ENCODE measurements around the gene LGR6. TPM values are rescaled to one million over a fixed set of nuclear protein-coding genes. Genes with fewer than 3 reads are reported as not detected.

LGR6 gene
- total RNA-seq, 1 donor from 2014 or later: not detected

- H3K27me3 ChIP-seq (ENCODE audit: control insufficient read depth, insufficient read depth, low read length): no peaks in the 10 kb centered on the region
- FAIRE-seq: no peak
- no peaks in the 10 kb centered on the region for H3K36me3 ChIP-seq (ENCODE audit: control insufficient read depth, insufficient read depth, low read length)
- H3K4me3 ChIP-seq (ENCODE audit: low read depth, low read length): no peak overlapping the region
- no peak for DNase-seq (ENCODE audit: low read depth)
- no peak for TF ChIP-seq CTCF (IDR thresholded peaks at IDR 0.05; ENCODE audit: insufficient read depth, low read length, severe bottlenecking)
Measured at GRCh38 chr1:202230061-202230938, 36.7 kb downstream of the LGR6 start.

GRCh38 chr1:202230939-202231645, 37.5 kb downstream of the LGR6 start:
- no peak for TF ChIP-seq CTCF (IDR thresholded peaks at IDR 0.05; ENCODE audit: insufficient read depth, low read length, severe bottlenecking)
- H3K4me3 ChIP-seq (ENCODE audit: low read depth, low read length): no peak overlapping the region
- no peaks in the 10 kb centered on the region for H3K36me3 ChIP-seq (ENCODE audit: control insufficient read depth, insufficient read depth, low read length)
- H3K27me3 ChIP-seq (ENCODE audit: control insufficient read depth, insufficient read depth, low read length): no peaks in the 10 kb centered on the region
- FAIRE-seq (no peak), DNase-seq (ENCODE audit: low read depth) (no peak)

- Histone ChIP-seq H3K36me3 (ENCODE audit: control insufficient read depth, insufficient read depth, low read length) (no peaks in the 10 kb centered on the region), H3K27me3 (ENCODE audit: control insufficient read depth, insufficient read depth, low read length) (no peaks in the 10 kb centered on the region), H3K4me3 (ENCODE audit: low read depth, low read length) (no peak overlapping the region)
- DNase-seq (ENCODE audit: low read depth): no peak
- TF ChIP-seq CTCF (IDR thresholded peaks at IDR 0.05; ENCODE audit: insufficient read depth, low read length, severe bottlenecking): no peak
- no peak for FAIRE-seq
Measured at GRCh38 chr1:202233171-202233570, 39.6 kb downstream of the LGR6 start.

GRCh38 chr1:202233804-202234203, 40.2 kb downstream of the LGR6 start:
- no peak for FAIRE-seq
- Histone ChIP-seq H3K27me3 (ENCODE audit: control insufficient read depth, insufficient read depth, low read length) (no peaks in the 10 kb centered on the region), H3K36me3 (ENCODE audit: control insufficient read depth, insufficient read depth, low read length) (no peaks in the 10 kb centered on the region)

GRCh38 chr1:202234331-202235002, 40.9 kb downstream of the LGR6 start:
- DNase-seq (ENCODE audit: low read depth) (no peak), FAIRE-seq (peak; percentile 32)
- Histone ChIP-seq H3K4me3 (ENCODE audit: low read depth, low read length) (no peak overlapping the region), H3K27me3 (ENCODE audit: control insufficient read depth, insufficient read depth, low read length) (no peaks in the 10 kb centered on the region), H3K36me3 (ENCODE audit: control insufficient read depth, insufficient read depth, low read length) (no peaks in the 10 kb centered on the region)
- no peak for TF ChIP-seq CTCF (IDR thresholded peaks at IDR 0.05; ENCODE audit: insufficient read depth, low read length, severe bottlenecking)

More at GRCh38 chr1:202233804-202234203, 40.2 kb downstream of the LGR6 start:
- no peak for DNase-seq (ENCODE audit: low read depth)
- TF ChIP-seq CTCF (IDR thresholded peaks at IDR 0.05; ENCODE audit: insufficient read depth, low read length, severe bottlenecking): no peak
- H3K4me3 ChIP-seq (ENCODE audit: low read depth, low read length): no peak overlapping the region

Data from bronchial epithelial cell (primary cell).